Stimulated activated CD8-positive, alpha-beta memory T cell treated with anti-CD3 and anti-CD28 coated beads, Interleukin-2, amount 100 ng/mL, for 1 hour (primary cell): ENCODE measurements around the gene NT5DC2.

ENCODE experiments used
- DNase-seq, 2 donors: peaks; one replicate each; pipeline ENCODE4 v3.0.0-alpha.2; 2020; ENCODE audit warnings: low read depth in 2 of 2

NT5DC2 gene

DNA sequence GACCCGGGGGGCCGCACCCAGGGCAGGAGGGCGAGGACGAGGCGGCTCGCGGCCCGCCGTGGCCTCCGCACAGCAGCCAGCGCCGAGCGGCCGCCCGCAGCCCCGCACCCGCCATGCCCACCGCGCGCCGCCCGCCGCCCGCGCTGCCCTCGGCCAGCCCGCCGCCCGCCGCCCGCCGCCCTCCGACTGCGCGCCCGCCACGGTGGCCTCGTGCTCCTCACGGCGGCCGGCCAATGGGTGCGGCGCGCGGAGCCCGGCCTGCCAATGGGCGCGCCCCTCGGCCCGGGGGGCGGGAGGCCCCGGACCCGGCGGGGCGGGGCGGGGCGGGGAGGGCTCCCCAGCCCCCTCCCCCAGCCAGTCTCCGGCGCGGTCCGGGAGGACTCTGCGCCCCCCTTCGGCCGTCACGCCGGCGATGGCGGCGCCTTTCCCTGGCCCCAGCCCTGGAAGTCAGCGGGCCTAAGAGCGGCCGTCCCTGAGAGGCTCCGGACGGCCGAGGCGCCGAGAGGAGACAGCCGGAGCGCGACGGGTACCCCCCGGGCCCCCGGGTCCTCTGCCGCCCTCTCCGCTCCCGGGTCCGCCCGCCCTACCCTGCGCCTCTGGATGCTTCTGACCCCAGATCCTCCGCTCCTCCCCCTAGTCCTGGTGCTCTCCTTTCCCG, at the start of gene NT5DC2:
TSS of gene NT5DC2 (minus strand) at position 235 of the 658 bp plus-strand sequence. CDS start at position 115, 120 bp downstream.
- DNase-seq, result peak; percentile 28 to 38

DNA sequence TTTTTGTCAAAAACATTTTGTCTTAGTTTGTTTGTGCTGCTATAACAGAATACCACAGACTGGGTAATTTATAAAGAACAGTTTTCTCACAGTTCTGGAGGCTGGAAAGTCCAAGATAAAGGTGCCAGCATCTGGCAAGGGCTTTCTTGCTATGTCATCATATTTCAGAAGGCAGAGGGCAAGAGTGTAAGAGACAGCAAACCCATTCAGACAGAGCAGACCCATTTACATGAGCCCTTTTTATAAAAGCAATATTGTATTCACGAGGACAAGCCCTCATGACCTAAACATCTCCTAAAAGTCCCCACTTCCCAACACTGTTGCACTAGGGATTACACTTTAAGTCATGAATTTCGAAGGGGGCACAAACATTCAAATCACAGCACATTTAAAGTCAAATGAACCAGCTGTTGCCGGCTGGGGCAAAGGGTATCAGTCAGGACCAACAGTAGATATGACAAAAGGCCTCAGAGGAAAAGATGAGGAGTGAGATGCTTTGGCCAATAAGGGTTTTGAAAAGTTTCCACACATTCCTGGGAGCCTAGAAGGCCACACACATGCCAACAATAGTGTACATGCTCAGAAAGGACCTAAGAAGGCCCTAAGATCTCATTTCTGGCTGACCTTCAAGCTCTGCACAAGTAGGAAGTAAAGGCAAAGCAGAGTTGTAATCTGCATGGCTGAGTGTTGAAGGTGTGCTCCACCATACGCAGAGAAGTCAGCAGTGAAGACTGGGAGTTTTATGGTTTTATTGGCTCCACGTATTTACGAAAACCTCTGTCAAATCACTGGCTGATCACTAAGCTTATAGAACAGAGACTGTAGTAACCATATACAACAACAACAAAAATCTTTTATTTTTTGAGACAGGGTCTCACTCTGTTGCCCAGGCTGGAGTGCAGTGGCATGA, 40.7 kb upstream of the NT5DC2 start:
- no peak for DNase-seq

DNA sequence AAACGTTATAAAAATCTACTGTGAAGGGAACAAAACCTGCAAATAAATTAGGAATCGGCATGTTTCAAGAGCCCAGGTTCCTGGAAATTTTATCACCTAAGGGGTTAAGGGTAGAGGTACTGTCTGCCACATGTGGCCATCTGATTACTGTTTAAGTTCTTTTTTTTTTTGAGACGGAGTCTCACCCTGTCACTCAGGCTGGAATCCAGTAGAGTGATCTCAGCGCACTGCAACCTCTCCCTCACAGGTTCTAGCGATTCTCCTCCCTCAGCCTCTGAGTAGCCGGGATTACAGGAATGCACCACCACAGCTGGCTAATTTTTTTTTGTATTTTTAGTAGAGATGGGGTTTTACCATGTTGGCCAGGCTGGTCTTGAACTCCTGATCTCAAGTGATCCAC, 38.6 kb upstream of the NT5DC2 start:
- no peak for DNase-seq

DNA sequence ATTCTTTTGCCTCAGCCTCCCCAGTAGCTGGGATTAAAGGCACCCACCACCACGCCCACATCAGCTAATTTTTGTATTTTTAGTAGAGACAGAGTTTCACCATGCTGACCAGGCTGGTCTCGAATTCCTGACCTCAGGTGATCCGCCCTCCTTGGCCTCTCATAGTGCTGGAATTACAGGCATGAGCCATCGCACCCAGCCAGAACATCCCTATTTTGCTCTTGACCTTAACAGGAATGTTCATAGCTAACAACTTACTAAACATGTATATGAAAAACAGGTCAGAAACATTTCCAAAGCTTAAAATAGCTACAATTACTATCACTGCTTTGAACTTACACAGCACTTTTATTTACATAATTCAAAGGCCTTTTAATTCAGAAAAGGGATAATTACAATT, 36.4 kb upstream of the NT5DC2 start:
- DNase-seq, result no peak

DNA sequence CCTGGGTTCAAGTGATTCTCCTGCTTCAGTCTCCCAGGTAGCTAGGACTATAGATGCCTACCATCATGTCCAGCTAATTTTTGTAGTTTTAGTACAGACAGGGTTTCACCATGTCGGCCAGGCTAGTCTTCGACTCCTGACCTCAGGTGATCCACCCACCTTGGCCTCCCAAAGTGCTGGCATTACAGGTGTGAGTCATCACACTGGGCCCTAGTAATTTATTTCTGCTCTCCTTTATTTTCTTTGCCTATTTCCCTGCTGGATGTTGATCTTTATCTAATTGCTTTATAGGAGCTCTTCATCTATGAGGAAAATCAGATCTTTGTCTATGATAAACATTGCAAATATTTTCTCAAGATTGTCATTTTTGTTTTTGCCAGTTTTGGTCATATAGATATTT, 34.4 kb upstream of the NT5DC2 start:
- DNase-seq, result no peak

DNA sequence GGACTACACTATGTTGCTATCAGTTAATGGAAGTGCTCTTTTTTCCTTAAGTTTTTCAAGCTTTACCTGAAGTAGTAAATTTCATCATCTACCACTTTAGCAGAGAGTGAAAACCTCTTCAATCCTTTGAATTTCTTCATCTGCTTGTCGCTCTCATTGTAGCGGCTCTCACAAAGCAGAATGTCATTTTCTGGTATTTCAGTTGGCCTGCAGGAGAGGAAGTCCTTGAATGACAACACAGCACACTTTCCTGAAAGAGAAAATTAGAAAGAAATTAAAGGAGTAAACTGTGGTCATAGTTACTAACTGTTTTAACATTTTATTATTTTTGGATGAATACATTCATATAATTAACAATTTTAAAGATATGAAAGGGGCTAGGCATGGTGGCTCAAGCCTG, 30.3 kb upstream of the NT5DC2 start:
- no peak for DNase-seq

DNA sequence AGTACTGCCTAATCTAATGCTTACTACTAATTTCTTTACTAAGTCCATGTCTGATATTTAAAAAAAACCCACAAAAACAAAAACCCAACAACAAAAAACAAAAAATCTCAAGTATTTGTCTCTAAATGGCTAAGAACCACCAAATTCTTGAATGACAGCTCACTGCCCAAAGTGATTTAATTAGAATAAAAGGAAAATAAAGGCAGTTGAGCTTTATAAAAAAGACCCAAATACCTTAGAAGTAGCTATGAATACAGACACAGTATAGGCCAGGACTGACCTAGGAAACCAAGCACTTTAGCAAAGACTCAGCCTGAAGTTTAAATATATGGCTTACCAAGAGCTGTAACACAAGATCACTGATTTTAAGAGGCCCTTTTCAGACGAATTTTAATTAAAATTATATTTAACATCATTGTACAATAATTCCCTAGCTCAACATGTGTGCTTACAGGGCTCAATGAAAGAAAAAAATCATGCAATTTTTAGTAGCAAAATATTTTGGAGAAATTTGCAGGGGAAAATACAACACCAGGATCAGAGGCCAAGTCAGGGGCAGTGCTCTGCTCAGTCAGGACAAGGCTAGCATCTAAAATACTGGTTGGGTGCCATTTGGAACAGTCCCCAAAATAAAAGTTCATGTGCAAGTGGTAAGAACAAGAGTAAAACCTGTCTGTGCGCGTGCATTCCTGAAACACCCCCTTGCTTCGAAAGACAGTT, 27.5 kb upstream of the NT5DC2 start:
- no peak for DNase-seq

DNA sequence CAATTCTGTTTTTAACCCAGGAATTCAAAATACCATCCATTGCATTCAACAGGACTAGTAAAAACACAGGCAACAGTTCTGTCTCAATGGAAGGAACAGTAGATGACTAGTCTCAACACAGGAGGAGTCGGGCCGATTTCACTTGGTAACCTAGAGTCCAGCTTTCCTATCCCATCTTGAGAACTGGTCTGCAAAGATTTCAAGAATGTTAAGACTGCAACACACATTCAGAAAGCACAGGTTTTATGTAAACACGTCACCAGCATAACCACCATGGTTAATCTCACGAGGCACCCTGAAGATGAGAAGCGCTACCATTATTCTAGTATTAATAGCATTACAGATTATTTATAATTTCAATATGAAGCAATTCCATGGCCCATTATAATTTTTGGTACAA, 24.8 kb upstream of the NT5DC2 start:
- no peak for DNase-seq

DNA sequence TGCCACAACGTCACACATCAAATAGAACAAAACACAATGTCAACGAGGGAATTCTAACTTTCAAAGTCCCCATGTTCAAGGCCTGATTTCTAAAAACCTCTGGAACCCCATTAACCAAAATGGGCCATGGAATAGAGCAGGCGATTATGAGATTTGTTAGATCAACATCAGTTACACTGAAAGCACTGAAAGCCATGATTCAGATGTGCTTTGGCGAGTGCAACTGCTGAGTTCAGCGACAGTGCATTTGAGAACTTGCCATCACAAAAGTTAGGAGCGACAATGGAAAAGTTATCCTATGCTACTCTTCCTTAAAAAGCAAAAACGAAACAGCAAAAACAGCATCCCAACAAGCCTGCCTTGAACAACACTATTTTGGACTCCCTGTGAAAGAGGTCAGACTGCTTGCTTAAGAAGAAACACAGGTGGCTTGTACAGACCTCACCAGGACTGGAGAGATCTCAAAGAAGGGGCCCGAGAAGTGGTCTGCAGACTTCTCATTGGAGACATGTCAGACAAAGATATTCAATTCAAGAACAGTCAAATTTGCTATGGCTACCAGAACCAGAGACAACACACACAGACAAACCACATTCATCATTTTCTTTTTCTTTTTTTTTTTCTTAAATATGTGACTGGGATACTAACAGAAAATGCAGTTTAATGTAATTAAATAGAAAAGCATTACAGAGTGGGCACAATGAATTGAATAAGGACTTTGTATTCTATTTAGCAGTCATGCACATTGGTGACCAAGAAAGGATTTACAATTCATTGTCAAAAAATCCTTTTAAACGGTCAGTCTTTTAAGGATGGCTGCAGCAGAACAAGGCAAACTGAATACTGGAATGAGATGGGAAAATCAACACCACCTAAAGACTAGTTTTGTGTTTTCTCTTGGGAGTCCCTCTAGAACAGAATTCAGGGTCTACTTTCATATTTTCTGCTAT, 23.6 kb upstream of the NT5DC2 start:
- no peak for DNase-seq

DNA sequence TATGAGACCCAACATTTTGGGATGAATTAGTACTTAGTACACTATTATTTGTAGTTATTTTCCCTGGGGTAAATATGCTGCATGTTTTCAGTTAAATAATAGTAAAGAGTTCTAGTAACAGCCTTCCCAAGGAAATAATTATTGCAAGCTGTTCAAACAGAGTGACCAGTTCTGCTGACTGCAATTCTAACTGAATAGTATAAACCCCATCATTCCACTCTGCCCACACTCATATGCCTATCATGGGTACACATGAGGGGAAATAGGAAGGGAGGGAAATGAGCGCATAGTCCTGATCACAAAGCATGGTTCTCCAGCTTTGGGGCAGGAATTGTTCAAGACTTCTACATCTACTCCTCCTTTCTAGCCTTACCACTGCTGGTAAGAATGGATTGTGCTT, 21.4 kb upstream of the NT5DC2 start:
- no peak for DNase-seq

DNA sequence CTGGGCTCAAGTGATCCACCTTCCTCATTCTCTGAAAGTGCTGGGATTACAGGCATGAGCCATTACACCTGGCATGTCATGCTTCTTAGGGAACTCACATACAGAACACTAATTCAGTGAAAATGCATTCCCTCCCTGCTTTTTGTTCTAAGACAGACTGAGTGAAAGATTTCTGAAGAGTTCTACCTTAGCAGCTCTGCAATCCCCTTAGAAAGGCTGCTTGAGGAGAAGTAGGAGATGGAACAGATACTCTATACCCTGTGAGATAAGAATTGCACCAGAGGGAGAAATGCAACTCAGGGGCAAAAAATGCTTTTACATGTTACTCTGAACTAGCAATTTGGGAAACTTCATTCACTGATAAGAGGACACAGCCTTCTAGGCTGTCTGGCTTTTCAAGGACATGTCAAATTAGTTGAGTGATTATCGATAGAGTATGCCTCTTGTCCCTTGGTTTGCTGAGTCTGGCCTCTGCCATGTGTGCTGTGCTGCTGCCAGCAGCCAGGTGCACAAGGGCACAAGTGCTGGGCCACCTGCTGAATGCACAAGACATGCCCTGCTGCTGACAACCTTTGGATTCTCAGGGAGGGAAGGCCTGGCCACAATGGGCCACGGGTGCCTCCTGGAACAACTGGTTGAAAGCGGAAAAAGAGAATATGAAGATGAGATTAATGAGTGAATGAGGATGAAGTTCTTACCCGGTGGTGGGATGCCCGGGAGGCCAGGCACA, 20.5 kb upstream of the NT5DC2 start:
- DNase-seq, result no peak

DNA sequence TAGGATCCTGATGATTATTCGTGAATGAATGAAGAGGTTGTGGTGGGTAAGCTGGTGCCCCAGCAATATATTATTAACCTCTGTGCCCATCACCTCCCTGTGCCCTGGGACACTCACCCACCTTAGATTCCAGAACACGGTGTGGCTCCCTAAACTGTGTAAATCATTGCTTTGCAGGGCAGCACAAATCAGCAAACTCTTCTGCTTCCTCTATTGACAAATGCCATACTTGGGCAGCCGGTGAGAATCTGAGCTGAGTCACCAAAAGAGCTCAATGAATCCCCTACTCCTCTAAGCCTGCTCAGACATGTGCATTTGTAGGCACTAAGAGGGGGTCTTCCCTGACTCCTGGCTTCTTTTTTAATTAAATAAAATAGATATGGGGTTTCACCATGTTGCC, 18.4 kb upstream of the NT5DC2 start:
- DNase-seq, result no peak

DNA sequence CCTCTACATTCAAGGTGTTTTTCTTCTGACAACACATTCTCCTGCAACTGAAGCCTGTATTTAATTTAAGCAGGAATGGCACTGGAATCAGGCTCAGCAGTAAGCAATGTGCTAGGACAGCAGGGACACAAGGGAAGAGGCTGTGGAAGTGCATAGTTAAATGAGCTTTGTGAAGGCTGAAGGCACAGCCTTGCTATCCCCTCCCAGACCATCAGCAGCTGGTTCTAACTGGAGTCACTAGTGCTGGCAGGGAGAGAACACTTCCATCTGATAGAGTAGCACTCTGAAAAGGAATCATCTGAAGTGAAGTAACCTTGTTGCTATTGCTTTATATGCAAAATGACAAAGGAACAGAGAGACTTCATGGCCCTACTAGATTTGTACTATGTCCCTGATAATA, 17.5 kb upstream of the NT5DC2 start:
- no peak for DNase-seq

DNA sequence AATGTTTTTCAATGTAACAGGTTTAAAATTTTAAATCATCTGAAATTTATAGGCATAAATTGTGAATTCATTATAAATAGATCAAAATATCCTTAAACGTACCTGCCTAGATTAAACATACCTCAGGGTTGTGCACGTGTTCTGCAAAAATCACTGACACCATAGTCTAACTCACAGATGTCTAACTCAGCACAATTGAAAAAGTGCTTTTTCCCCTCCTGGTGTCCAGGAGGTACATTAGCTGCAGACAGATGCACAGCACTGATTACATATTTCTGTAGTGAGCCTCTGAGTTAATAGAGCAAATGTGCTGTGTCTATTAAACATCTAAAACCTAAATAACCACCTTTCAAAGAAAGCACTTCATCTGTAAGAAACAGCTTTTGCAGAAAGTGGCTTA, 13.5 kb upstream of the NT5DC2 start:
- DNase-seq, result no peak

DNA sequence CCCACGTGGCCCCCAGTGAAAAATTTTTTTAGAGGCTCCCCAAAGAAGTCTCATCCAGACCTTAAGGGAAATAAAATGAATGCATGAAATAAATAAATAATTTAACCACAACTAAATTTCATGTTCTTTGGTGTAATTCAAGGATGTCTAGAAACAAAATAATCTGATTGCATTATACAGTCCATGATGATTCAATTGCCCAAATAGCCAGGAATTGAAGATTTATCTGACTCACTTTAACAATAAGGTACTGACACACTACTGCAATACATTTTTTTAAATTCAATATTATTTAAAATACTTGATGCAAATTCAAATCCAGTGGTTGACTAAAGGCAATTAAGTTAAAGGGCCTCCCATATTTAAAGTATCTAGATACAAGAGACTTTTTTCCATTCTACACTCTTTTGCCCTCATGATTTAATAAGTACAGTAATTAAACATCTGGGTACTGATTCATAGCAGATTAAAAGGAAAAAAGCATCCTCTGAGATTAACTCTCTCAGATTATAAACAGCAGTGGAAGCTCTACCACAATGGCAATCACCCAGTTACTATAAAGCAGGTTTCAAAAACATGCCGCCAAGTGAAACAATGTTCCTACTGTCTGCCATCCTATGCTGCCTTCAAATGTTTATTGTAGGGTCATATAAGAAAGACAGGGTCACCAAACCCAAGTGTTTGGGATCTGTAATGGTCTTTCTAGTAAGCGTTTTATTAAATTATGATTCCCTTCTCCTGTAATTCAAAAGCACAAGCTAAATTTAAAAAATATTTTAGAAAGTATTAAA, 12.6 kb upstream of the NT5DC2 start:
- DNase-seq, result no peak

DNA sequence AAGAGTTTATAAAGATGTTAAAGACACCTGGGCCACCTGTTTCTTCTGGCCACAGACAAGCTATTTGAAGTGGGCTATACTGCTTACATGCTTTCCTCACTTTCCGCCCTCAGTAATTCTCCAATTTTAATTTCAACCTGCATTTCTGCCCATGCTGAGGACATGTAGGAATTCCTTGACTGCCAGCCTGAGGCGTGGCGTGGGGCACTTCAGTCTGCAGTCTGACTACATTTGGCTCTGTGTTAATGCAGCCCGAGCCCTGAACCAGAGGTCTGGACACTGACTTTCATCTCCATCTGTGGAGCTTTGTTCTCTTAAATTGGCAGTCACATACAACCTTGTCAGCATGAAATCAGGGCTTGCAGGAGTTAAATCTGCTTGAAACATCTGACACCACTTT, 11.3 kb upstream of the NT5DC2 start:
- no peak for DNase-seq

DNA sequence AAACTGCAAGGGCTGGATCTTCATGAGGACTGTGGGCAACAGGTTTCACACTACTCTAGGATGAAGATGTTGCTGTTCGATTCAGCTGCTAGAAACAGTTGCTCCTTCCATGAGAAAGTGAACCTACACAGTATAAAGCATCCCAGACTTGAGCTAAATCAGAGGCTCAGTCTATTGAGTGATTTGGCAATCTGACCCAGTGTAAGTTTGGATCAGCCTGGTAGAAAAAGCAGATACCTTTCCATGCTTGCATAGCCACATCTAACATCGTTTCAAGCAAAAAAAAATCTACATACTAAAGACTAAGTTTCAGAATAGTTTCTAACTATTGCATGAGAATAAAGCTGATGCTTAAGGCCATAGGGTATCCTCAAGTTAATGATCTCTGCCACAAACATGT, 7.4 kb upstream of the NT5DC2 start:
- DNase-seq, result no peak

DNA sequence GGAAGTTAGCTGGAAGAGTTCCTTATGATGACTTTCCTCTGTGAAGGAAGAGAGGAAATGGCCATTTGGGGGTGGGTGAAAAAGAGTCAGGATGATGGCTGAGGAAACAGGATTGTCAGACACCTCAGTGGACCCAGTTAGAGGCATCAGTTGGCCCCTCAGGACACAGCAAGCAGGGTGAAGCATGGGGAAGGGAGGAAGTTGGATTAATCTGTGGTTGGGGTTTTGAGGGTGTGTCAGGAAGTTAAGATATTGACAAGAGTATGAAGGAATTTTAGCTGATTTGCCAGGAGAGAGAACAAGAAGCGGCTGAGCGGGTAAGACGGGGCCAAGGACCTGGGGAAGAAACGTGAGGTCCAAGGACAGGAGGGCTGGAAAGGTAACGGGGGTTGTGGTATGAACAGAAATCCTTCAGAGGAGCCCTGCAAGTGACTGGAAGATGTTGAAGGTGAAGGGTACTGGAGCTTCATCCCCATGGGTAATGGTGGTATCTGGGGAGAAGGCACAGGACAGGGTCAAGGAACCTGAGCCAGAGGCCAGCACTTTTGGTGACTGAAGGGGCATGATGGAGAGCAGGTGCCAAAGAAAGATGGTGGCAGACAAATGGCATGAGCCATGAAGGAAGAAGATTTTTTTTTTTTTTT, 5.5 kb upstream of the NT5DC2 start:
- DNase-seq, result no peak

DNA sequence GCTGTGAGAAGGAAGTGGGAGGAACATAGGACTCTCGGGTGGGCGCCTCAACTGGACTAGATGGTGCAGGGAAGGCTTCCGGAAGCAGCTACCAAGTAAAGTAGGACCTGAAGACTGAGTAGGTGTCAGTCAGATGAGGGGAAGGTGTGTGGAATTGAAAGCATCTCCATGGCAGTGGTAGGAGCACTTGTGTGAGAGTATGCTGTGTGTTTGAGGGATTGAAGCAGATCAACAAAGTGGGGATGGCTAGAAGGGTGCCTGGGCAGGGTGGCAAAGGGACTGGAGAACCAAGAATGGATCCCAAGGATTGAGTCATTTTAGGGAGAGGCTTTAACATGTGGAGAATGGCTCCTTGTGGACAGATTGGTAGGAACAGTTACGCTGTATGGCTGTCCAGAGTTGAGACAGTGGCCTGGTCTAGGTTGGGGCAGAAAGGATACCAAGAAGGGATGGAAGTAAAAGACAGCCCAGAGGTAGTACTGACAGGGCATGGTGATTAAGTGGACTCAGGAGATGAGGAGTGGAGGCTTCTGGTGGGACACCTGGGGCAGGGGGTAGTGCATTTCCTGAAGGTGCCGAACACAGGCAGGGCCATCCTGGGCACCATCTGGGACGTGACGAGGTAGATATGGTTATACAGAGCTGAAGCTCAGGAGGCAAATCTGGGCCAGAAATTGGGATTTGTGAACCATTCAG, 4.2 kb upstream of the NT5DC2 start:
- no peak for DNase-seq
